Rectal smooth muscle tissue (tissue), 1 donor: ENCODE data around the gene SIRPA.
A peak's percentile ranks its signal among the peaks of the same experiment; 100 is the strongest.

Experiments
- H3K27ac ChIP-seq: one replicate; pipeline ENCODE4 v1.7.0; 2013; ENCODE audit warnings: low read depth, low read length, inconsistent platforms
- H3K27me3 ChIP-seq: one replicate; pipeline ENCODE4 v1.7.0; 2013; ENCODE audit warnings: low read length; ENCODE audit not compliant: control insufficient read depth, insufficient read depth
- H3K36me3 ChIP-seq: one replicate; pipeline ENCODE4 v1.7.0; 2013; ENCODE audit warnings: low read length; ENCODE audit not compliant: control insufficient read depth, insufficient read depth
- H3K4me1 ChIP-seq: one replicate; pipeline ENCODE4 v1.7.0; 2013; ENCODE audit warnings: low read length; ENCODE audit not compliant: control insufficient read depth, insufficient read depth
- H3K4me3 ChIP-seq: one replicate; pipeline ENCODE4 v1.7.0; 2013; ENCODE audit warnings: low read length
- H3K9ac ChIP-seq: one replicate; pipeline ENCODE4 v1.7.0; 2013; ENCODE audit warnings: low read length

Gene SIRPA

DNA sequence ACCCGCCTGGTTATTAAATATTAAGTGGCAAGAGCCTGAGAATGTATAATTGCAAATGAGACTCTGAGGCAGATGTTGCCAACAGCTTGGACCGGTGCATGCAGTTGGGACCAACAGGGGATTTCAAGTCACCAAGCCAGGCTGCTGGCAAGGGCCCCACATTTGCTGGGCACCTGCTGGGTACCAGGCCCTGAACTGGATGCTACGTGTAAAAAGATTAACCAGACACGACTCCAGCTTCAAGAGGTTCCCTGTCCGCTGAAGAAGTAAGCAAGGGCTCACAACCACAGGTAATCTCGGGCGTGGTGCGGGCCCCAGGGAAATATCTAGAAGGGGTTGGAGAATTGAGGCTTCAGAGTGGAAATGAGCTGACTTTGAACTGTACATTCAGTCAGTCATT is 13.2 kb upstream of the SIRPA start:
- Histone ChIP-seq H3K36me3 (no peaks in the 10 kb centered on the region), H3K9ac (no peak overlapping the region), H3K27ac (no peak overlapping the region), H3K27me3 (peaks cover 7% of the 10 kb centered on the region), H3K4me3 (no peak overlapping the region), H3K4me1 (no peaks in the 10 kb centered on the region)

- Histone ChIP-seq H3K36me3 (no peaks in the 10 kb centered on the region), H3K4me3 (no peak overlapping the region), H3K4me1 (no peaks in the 10 kb centered on the region), H3K27me3 (peaks cover 4% of the 10 kb centered on the region), H3K27ac (no peak overlapping the region), H3K9ac (no peak overlapping the region)
These were observed 11.2 kb upstream of the SIRPA start for GRCh38 chr20:1883986-1884385.

DNA sequence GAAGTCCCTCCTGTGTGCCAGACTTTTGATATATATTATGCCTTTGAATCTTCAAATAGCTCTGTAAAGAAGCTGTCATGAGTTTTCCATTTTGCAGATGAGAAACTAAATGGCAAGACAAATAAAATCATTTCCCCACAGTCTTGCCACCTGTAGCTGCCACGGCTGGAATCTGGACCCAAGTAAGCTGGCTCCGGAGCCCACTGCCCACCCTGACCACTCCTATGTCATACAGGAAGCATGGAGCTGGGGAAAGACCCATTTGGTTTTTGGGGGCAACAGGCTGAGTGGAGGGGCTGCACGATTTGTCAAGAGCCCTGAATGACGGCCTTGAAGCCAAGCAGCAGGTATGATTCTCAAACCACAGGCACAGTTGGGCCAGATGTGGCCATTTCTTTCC is 10.0 kb upstream of the SIRPA start:
- H3K4me1 ChIP-seq: no peaks in the 10 kb centered on the region
- no peak overlapping the region for H3K27ac ChIP-seq

DNA sequence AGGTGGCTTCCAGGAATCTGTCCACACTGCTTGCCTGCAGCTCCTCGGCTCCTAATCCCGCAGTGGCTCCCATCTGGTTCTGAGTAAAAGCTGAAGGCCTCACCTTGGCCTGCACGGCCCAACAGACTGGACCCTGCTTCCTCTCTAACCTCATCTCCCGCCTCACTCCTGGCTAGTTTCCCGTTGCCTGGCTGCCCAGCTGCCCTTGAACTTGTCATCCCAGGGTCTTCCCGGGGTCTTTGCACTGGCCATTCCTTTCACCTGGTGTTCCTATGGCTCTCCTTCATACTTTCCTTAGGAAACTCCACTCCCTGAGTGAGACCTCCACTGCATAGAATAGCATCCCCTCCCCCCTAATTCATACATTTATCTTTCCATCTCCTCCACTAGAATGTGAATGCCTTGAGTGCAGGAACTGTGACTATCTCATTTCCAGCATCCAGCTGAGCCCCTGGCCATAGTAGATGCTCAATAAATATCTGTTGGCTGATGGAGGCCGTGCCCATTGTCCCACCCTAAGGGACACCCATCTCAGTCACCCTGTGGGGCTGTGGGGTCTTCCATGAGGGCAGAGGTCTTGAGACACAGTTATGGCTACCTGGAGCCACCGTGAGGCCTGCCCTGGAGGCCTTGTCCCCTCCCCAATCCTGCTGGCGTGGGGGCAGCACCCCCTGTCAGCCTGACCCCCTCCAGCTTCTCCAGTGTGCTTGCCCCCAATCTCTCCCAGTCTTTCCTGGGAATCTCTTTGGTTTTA is 9.1 kb upstream of the SIRPA start:
- H3K4me3 ChIP-seq: no peak overlapping the region
- no peaks in the 10 kb centered on the region for H3K27me3 ChIP-seq
- no peaks in the 10 kb centered on the region for H3K4me1 ChIP-seq
- H3K36me3 ChIP-seq: no peaks in the 10 kb centered on the region
- H3K9ac ChIP-seq: no peak overlapping the region
- H3K27ac ChIP-seq: no peak overlapping the region

More for the DNA sequence above, 10.0 kb upstream of the SIRPA start:
- Histone ChIP-seq H3K36me3 (no peaks in the 10 kb centered on the region), H3K27me3 (peaks cover 4% of the 10 kb centered on the region), H3K4me3 (no peak overlapping the region), H3K9ac (no peak overlapping the region)

DNA sequence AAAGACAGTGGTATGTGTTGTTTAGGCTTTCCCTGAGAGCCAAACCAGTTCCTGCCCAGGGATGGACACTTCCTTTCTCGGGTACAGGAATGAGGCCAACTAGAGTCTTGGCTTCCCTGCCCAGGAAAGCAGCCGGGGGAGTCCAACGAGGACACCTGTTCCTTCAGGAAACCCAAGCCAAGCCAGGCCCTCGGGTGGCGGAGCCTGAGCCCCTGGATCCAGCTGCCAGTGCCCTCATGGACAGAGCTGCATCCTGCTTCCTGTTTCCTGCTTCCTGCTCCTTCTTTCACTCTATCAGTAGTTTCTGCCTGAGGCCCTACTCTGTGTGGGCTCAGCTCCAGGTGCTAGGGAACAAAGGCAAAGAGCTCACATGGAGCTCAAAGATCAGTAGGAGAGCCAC is 7.9 kb upstream of the SIRPA start:
- H3K4me1 ChIP-seq: no peaks in the 10 kb centered on the region
- no peak overlapping the region for H3K27ac ChIP-seq
- no peaks in the 10 kb centered on the region for H3K36me3 ChIP-seq
- H3K4me3 ChIP-seq: no peak overlapping the region
- no peaks in the 10 kb centered on the region for H3K27me3 ChIP-seq
- no peak overlapping the region for H3K9ac ChIP-seq

DNA sequence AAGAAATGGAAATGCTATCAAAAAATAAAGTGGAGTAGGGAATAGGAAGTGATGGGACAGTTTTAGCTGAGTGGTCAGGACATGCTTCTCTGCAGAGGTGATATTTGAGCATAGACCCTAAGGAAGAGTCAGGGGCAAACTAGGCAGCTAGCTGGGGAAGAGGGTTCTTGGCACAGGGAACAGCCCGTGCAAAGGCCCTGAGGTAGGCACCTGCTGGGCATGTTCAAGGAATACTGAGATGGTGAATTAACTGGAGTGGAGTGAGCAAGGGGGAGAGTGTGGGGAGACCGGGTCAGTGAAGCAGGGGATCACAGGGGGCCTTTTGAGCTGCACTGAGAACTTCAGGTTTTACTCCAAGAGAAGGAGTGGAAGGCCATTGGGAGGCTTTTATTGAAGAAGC is 7.5 kb upstream of the SIRPA start:
- no peak overlapping the region for H3K9ac ChIP-seq

DNA sequence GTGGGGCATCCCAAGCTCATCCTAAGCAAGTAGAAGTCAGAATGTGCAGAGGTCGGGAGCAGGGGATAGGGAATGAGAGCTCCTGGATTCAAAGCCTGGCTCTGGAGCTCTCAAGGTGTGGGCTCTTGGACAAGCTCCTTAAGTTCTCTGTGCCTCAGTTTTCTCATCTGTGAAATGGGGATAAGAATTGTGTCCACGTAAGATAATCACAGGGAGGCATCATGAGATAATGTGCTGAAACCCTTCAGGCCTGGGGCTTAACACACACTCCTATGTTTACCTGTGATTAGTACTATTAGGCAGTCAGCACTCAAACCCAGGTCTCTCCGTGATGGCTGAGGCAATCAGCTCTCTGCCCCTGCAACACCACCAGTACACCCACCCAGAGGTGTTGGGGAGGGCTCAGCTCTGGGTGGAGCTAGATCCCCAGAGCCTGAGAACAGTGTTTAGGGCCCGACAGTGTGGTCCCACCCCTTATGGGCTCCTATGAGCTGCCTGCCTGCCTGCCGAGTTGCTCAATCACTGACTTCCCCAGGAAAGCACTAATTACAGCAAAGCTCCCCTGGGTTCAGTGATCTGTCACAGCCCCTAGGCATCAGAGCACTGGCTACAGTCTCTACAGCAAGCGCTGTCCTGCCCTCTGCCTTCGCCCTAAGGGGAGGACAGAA is 6.3 kb upstream of the SIRPA start:
- Histone ChIP-seq H3K4me3 (no peak overlapping the region), H3K27ac (no peak overlapping the region), H3K9ac (no peak overlapping the region), H3K27me3 (no peaks in the 10 kb centered on the region), H3K36me3 (no peaks in the 10 kb centered on the region), H3K4me1 (peaks cover 9% of the 10 kb centered on the region)

More for the DNA sequence above, 7.5 kb upstream of the SIRPA start:
- H3K4me3 ChIP-seq: no peak overlapping the region
- no peak overlapping the region for H3K27ac ChIP-seq
- H3K27me3 ChIP-seq: no peaks in the 10 kb centered on the region
- no peaks in the 10 kb centered on the region for H3K36me3 ChIP-seq
- peaks cover under 1% of the 10 kb centered on the region for H3K4me1 ChIP-seq

GRCh38 chr20:1890469-1891262 is 4.5 kb upstream of the SIRPA start:
- Histone ChIP-seq H3K27ac (no peak overlapping the region), H3K4me3 (no peak overlapping the region), H3K9ac (no peak overlapping the region), H3K36me3 (no peaks in the 10 kb centered on the region), H3K4me1 (peaks cover 9% of the 10 kb centered on the region), H3K27me3 (no peaks in the 10 kb centered on the region)

- H3K27ac ChIP-seq: no peak overlapping the region
- no peak overlapping the region for H3K4me3 ChIP-seq
- H3K27me3 ChIP-seq: no peaks in the 10 kb centered on the region
- H3K4me1 ChIP-seq: peaks cover 12% of the 10 kb centered on the region
- H3K36me3 ChIP-seq: no peaks in the 10 kb centered on the region
- no peak overlapping the region for H3K9ac ChIP-seq
These were observed 3.7 kb upstream of the SIRPA start for GRCh38 chr20:1891263-1892118.

- no peak overlapping the region for H3K27ac ChIP-seq
- H3K9ac ChIP-seq: no peak overlapping the region
- H3K36me3 ChIP-seq: no peaks in the 10 kb centered on the region
- no peaks in the 10 kb centered on the region for H3K27me3 ChIP-seq
- H3K4me3 ChIP-seq: no peak overlapping the region
- peaks cover 12% of the 10 kb centered on the region for H3K4me1 ChIP-seq
These were observed 3.2 kb upstream of the SIRPA start for GRCh38 chr20:1892119-1892385.

DNA sequence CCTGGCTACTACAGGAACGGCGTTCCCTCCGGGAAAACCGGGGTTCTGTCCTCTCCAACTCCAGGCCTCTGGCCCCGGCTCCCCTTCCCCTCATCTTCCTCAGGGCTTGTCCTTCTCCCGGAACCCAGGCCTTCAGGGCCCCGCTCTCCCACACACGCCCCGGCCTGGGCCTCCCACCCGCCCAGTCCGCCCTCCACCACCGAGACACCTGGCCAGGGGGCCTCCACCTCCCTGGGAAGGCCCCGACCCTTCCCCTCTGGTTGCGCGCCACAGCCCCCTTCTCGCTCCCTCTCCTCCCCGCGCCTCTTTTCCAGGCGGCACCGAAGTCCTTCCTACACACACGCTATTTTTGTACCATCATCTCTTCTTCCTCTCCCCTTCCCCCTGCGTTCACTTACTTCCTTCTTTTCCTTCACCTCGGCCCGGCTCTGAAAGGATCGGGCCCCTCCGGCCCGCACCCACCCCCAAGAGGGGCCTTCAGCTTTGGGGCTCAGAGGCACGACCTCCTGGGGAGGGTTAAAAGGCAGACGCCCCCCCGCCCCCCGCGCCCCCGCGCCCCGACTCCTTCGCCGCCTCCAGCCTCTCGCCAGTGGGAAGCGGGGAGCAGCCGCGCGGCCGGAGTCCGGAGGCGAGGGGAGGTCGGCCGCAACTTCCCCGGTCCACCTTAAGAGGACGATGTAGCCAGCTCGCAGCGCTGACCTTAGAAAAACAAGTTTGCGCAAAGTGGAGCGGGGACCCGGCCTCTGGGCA is 1.3 kb upstream of the SIRPA start:
- Histone ChIP-seq H3K27ac (peak overlapping the region; percentile 92), H3K36me3 (no peaks in the 10 kb centered on the region), H3K4me3 (peak overlapping the region; percentile 71), H3K27me3 (no peaks in the 10 kb centered on the region), H3K4me1 (peaks cover 16% of the 10 kb centered on the region), H3K9ac (no peak overlapping the region)
